Hematopoietic multipotent progenitor cell treated with erythropoietin and hydrocortisone succinate and interleukin-3 and kit ligand, for 8 days (in vitro differentiated cells): ENCODE measurements around the gene KCNJ10.

Source experiments
- DNase-seq: peaks from one replicate; pipeline ENCODE4 v3.0.0-alpha.2; 2015

The KCNJ10 gene

GRCh38 chr1:160098852-160099561 lies 29.0 kb upstream of the KCNJ10 start:
- DNase-seq = peak; percentile 88

GRCh38 chr1:160097911-160098851 lies 28.2 kb upstream of the KCNJ10 start, which contains the start of gene IGSF8:
IGSF8 (minus strand) TSS chr1:160098619; CDS start chr1:160098472, 147 bp downstream.
- peak; percentile 70 for DNase-seq

- no peak for DNase-seq
Measured at GRCh38 chr1:160097151-160097910, 27.4 kb upstream of the KCNJ10 start.

- no peak for DNase-seq
Measured at GRCh38 chr1:160096274-160097116, 26.5 kb upstream of the KCNJ10 start.

GRCh38 chr1:160095382-160096105 lies 25.6 kb upstream of the KCNJ10 start:
- DNase-seq = no peak

- no peak for DNase-seq
Measured at GRCh38 chr1:160094806-160095205, 24.8 kb upstream of the KCNJ10 start.

GRCh38 chr1:160094291-160094625 lies 24.3 kb upstream of the KCNJ10 start:
- DNase-seq = no peak

- DNase-seq = no peak
Measured at GRCh38 chr1:160093624-160094290, 23.8 kb upstream of the KCNJ10 start.

GRCh38 chr1:160093069-160093395 lies 23.1 kb upstream of the KCNJ10 start:
- no peak for DNase-seq

- no peak for DNase-seq
Measured at GRCh38 chr1:160092366-160093068, 22.6 kb upstream of the KCNJ10 start.

- no peak for DNase-seq
Measured at GRCh38 chr1:160091666-160092223, 21.8 kb upstream of the KCNJ10 start.

GRCh38 chr1:160090760-160091159 lies 20.8 kb upstream of the KCNJ10 start:
- DNase-seq = no peak

GRCh38 chr1:160089883-160090282 lies 19.9 kb upstream of the KCNJ10 start:
- DNase-seq = no peak

- no peak for DNase-seq
Measured at GRCh38 chr1:160087118-160087662, 17.2 kb upstream of the KCNJ10 start.

- no peak for DNase-seq
Measured at GRCh38 chr1:160086456-160086892, 16.5 kb upstream of the KCNJ10 start.

GRCh38 chr1:160085686-160086455 lies 15.9 kb upstream of the KCNJ10 start:
- peak; percentile 83 for DNase-seq

- DNase-seq = no peak
Measured at GRCh38 chr1:160084771-160085321, 14.9 kb upstream of the KCNJ10 start.

GRCh38 chr1:160083968-160084770 lies 14.2 kb upstream of the KCNJ10 start:
- peak; percentile 52 for DNase-seq
